Trophoblast cell (in vitro differentiated cells and primary cell): Measurements from ENCODE around the gene ELK1.

Experiments
- DNase-seq, 2 donors: peaks; one replicate each; pipeline ENCODE4 v3.0.0-alpha.2; 2016
- H2AFZ ChIP-seq: 2 replicates; pipeline ENCODE4 v1.6.1; 2013; ENCODE audit warnings: low read length, moderate library complexity, mild to moderate bottlenecking; ENCODE audit not compliant: insufficient read depth, poor library complexity
- H2AK5ac ChIP-seq: 2 replicates; pipeline ENCODE4 v1.6.1; 2013; ENCODE audit warnings: mild to moderate bottlenecking, low read length
- H2BK120ac ChIP-seq: 2 replicates; pipeline ENCODE4 v1.6.1; 2013; ENCODE audit warnings: low read length, mild to moderate bottlenecking, moderate library complexity; ENCODE audit not compliant: insufficient read depth, poor library complexity
- H2BK12ac ChIP-seq: 2 replicates; pipeline ENCODE4 v1.6.1; 2013; ENCODE audit warnings: mild to moderate bottlenecking, low read length, moderate library complexity
- H2BK5ac ChIP-seq: 2 replicates; pipeline ENCODE4 v1.6.1; 2013; ENCODE audit warnings: low read length, low read depth, moderate library complexity, mild to moderate bottlenecking; ENCODE audit not compliant: poor library complexity
- H3K14ac ChIP-seq: 2 replicates; pipeline ENCODE4 v1.6.1; 2013; ENCODE audit warnings: mild to moderate bottlenecking, low read length
- H3K18ac ChIP-seq: 2 replicates; pipeline ENCODE4 v1.6.1; 2013; ENCODE audit warnings: mild to moderate bottlenecking, low read length
- H3K23ac ChIP-seq: 2 replicates; pipeline ENCODE4 v1.6.1; 2013; ENCODE audit warnings: low read length
- H3K27ac ChIP-seq: 2 replicates; pipeline ENCODE4 v1.5.1; 2013; ENCODE audit warnings: low read depth, mild to moderate bottlenecking, inconsistent platforms, low read length, moderate library complexity
- H3K27me3 ChIP-seq: 2 replicates; pipeline ENCODE4 v1.6.1; 2013; ENCODE audit warnings: inconsistent platforms, mild to moderate bottlenecking, low read length, moderate library complexity; ENCODE audit not compliant: insufficient read depth
- H3K36me3 ChIP-seq, 2 experiments: 1 replicate in 1 of 2; 2 replicates in 1 of 2; pipeline ENCODE4 v1.6.1; 2013; ENCODE audit warnings: low read length in 2 of 2, mild to moderate bottlenecking in 2 of 2, moderate library complexity in 1 of 2; ENCODE audit not compliant: insufficient read depth in 2 of 2, control insufficient read depth in 1 of 2
- H3K4ac ChIP-seq: 2 replicates; pipeline ENCODE4 v1.6.1; 2013; ENCODE audit warnings: low read depth, mild to moderate bottlenecking, low read length, moderate library complexity
- H3K4me1 ChIP-seq, 2 experiments: 1 replicate in 1 of 2; 2 replicates in 1 of 2; pipeline ENCODE4 v1.6.1; 2013; ENCODE audit warnings: low read length in 2 of 2, mild to moderate bottlenecking in 2 of 2, moderate library complexity in 1 of 2; ENCODE audit not compliant: insufficient read depth in 2 of 2, control insufficient read depth in 1 of 2
- H3K4me2 ChIP-seq: 2 replicates; pipeline ENCODE4 v1.6.1; 2013; ENCODE audit warnings: inconsistent platforms, mild to moderate bottlenecking, low read length, moderate library complexity
- H3K4me3 ChIP-seq: 2 replicates; pipeline ENCODE4 v1.5.1; 2013; ENCODE audit warnings: mild to moderate bottlenecking, low read depth, low read length, inconsistent platforms
- H3K79me1 ChIP-seq: one replicate; pipeline ENCODE4 v1.6.1; 2013; ENCODE audit warnings: low read length
- H3K79me2 ChIP-seq: 2 replicates; pipeline ENCODE4 v1.6.1; 2013; ENCODE audit warnings: low read length, mild to moderate bottlenecking; ENCODE audit not compliant: control insufficient read depth, insufficient read depth, poor library complexity
- H3K9ac ChIP-seq: 2 replicates; pipeline ENCODE4 v1.6.1; 2013; ENCODE audit warnings: mild to moderate bottlenecking, low read length
- H3K9me3 ChIP-seq: 2 replicates; pipeline ENCODE4 v1.6.1; 2013; ENCODE audit warnings: low read depth, mild to moderate bottlenecking, control low read depth, inconsistent platforms, low read length; ENCODE audit not compliant: insufficient read depth
- H4K12ac ChIP-seq: 2 replicates; pipeline ENCODE4 v1.6.1; 2013; ENCODE audit warnings: low read depth, mild to moderate bottlenecking, low read length, moderate library complexity
- H4K8ac ChIP-seq: 2 replicates; pipeline ENCODE4 v1.6.1; 2013; ENCODE audit warnings: low read depth, mild to moderate bottlenecking, low read length, moderate library complexity
- H4K91ac ChIP-seq: one replicate; pipeline ENCODE4 v1.6.1; 2013; ENCODE audit warnings: low read depth, mild to moderate bottlenecking, low read length, moderate library complexity
- WGBS: extraction: QIAGEN DNeasy Blood & Tissue Kit; methylation state at CpG from one replicate; pipeline ENCODE4 v1.1.7; 2013; ENCODE audit warnings: missing lambda C conversion rate; ENCODE audit not compliant: insufficient read length, insufficient coverage; ENCODE audit errors: extremely low coverage; 5-methylcytosine and 5-hydroxymethylcytosine counted together

Gene ELK1

DNA sequence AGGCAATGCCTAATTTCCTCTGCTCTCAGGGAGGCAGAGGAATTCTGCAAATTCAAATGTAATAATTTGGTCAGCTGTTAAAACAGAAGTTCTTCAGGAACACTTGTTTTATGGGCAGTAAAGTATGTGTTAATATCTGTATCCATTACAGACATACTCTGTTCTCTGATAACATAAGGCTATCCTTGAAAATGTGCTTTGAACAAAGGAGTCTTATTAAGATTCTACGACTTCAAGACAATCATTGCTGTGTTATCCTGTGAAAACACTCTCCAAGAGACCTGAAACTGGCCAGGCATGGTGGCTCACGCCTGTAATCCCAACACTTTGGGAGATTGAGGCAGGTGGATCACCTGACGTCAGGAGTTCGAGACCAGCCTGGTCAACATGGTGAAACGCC lies 18.7 kb downstream of the ELK1 start:
- no peak overlapping the region for H2BK5ac ChIP-seq
- no CpG with 5 or more reads among the region's 5 CpGs for WGBS

DNA sequence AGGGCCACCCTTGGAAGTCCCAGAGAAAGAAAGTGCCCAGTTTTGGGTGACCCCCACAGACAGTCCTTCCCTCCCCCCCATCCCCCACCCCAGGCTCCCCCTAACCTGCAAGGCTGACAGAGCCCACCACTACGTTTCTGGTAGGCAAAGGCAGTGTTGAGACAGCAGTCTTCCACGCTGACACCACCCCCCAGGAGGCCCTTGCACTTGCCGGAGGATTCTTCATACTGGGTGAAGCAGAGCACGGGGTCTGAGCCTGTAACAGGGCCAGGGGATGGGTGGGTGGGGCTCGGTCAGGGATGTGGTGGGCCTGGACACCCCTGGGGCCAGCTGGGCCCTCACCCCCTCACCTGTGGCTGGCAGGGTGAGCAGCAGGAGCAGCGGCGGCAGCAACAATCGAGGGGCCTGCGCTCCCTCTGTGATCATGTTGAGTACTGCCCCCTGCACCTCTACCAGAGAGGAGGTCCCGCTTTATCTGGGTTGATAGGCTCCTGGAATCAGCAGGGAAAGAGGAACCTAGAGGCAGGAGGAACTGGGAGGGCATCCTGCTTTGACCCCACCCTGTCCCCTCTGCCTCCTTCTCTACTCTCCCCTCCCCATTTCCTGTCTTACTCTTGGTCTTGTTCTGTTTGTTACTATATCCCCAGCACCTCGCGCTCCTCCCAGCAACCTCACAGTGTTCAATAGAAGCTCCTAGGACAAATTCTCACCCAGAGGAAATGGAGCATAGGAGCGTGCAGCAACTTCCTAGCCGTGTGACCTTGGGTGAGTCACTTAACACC lies 20.8 kb downstream of the ELK1 start, which contains the start of gene CFP:
Gene CFP (minus strand): TSS at position 512 of the 782 bp plus-strand sequence. CDS start 86 bp downstream, at position 426.
- H3K79me2 ChIP-seq, result no peaks in the 10 kb centered on the region
- H3K4me3 ChIP-seq, result no peak within 1 kb of the TSS
- H3K27me3 ChIP-seq, result no peaks in the 10 kb centered on the region
- H3K4me1 ChIP-seq, result peaks cover 0 to 2% of the 10 kb centered on the region in 2 experiments
- no peak within 1 kb of the TSS for H3K27ac ChIP-seq
- no peak within 1 kb of the TSS for H3K23ac ChIP-seq
- no peak within 1 kb of the TSS for H4K8ac ChIP-seq
- no peaks in the 10 kb centered on the region for H3K9me3 ChIP-seq
- H3K4me2 ChIP-seq, result no peak within 1 kb of the TSS
- H2AFZ ChIP-seq, result no peak within 1 kb of the TSS
- no peak within 1 kb of the TSS for H3K18ac ChIP-seq
- no peak within 1 kb of the TSS for H2BK5ac ChIP-seq
- no peak for DNase-seq
- no peak within 1 kb of the TSS for H4K12ac ChIP-seq
- no peak within 1 kb of the TSS for H2BK12ac ChIP-seq
- H3K4ac ChIP-seq, result no peak within 1 kb of the TSS
- no peak within 1 kb of the TSS for H3K9ac ChIP-seq
- peaks cover 2 to 5% of the 10 kb centered on the region in 2 experiments for H3K36me3 ChIP-seq
- H2AK5ac ChIP-seq, result no peak within 1 kb of the TSS
- no peak within 1 kb of the TSS for H2BK120ac ChIP-seq
- WGBS, result no CpG with 5 or more reads among the region's 14 CpGs
- no peak within 1 kb of the TSS for H4K91ac ChIP-seq
- H3K14ac ChIP-seq, result no peak within 1 kb of the TSS
- H3K79me1 ChIP-seq, result no peaks in the 10 kb centered on the region

More for the DNA sequence above, 18.7 kb downstream of the ELK1 start:
- no peak overlapping the region for H4K91ac ChIP-seq
- no peak overlapping the region for H3K27ac ChIP-seq
- peaks cover 0 to 2% of the 10 kb centered on the region in 2 experiments for H3K4me1 ChIP-seq
- no peak overlapping the region for H3K23ac ChIP-seq
- DNase-seq, result no peak
- no peaks in the 10 kb centered on the region for H3K27me3 ChIP-seq
- H2BK12ac ChIP-seq, result no peak overlapping the region
- H4K12ac ChIP-seq, result no peak overlapping the region
- H3K9ac ChIP-seq, result no peak overlapping the region
- no peaks in the 10 kb centered on the region for H3K79me1 ChIP-seq
- H3K18ac ChIP-seq, result no peak overlapping the region
- no peak overlapping the region for H3K4ac ChIP-seq
- no peak overlapping the region for H3K14ac ChIP-seq
- H3K36me3 ChIP-seq, result peaks cover 10 to 17% of the 10 kb centered on the region in 2 experiments
- no peak overlapping the region for H4K8ac ChIP-seq
- H2AFZ ChIP-seq, result no peak overlapping the region
- H3K4me3 ChIP-seq, result no peak overlapping the region
- no peaks in the 10 kb centered on the region for H3K79me2 ChIP-seq
- no peaks in the 10 kb centered on the region for H3K9me3 ChIP-seq
- no peak overlapping the region for H2BK120ac ChIP-seq
- no peak overlapping the region for H2AK5ac ChIP-seq
- no peak overlapping the region for H3K4me2 ChIP-seq

DNA sequence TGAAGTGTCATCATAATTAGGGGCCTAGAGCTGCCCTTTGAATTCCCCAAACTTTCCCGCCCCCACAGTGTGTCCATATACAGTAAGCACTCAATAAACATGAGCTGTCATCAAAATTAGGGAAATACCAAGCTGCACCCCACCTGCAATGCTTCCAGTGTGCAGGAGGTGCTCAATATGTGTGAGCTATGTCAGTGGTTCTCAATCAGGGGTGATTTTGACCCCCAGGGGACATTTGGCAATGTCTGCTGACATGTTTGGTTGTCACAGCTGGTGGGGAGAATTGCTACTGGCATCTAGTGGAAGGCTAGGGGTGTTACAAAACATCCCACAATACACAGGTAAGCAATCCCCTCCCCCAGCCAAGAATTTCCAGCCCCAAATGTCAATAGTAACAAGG lies 21.4 kb downstream of the ELK1 start:
- Histone ChIP-seq H3K79me2 (no peaks in the 10 kb centered on the region), H3K27me3 (no peaks in the 10 kb centered on the region), H3K18ac (no peak overlapping the region), H2BK120ac (no peak overlapping the region), H4K8ac (no peak overlapping the region), H3K36me3 (no peaks in the 10 kb centered on the region), H2BK12ac (no peak overlapping the region), H2BK5ac (no peak overlapping the region), H3K4ac (no peak overlapping the region), H3K9me3 (peaks cover 1% of the 10 kb centered on the region), H2AFZ (no peak overlapping the region), H3K23ac (no peak overlapping the region), H4K12ac (no peak overlapping the region), H3K4me1 (peaks cover 0 to 2% of the 10 kb centered on the region in 2 experiments), H3K79me1 (no peaks in the 10 kb centered on the region), H2AK5ac (no peak overlapping the region), H4K91ac (no peak overlapping the region), H3K4me2 (no peak overlapping the region), H3K4me3 (no peak overlapping the region), H3K27ac (no peak overlapping the region), H3K9ac (no peak overlapping the region), H3K14ac (no peak overlapping the region)
- no peak for DNase-seq
- no CpG with 5 or more reads among the region's 1 CpG for WGBS

- Histone ChIP-seq H2BK5ac (no peak overlapping the region), H3K79me1 (no peaks in the 10 kb centered on the region), H3K36me3 (no peaks in the 10 kb centered on the region), H3K4me2 (no peak overlapping the region), H2AFZ (no peak overlapping the region), H3K27ac (no peak overlapping the region), H3K18ac (no peak overlapping the region), H2BK120ac (no peak overlapping the region), H2AK5ac (no peak overlapping the region), H4K8ac (no peak overlapping the region), H3K4me3 (no peak overlapping the region), H4K12ac (no peak overlapping the region), H3K23ac (no peak overlapping the region), H3K14ac (no peak overlapping the region), H3K4me1 (peaks cover 0 to 2% of the 10 kb centered on the region in 2 experiments), H3K4ac (no peak overlapping the region), H3K27me3 (no peaks in the 10 kb centered on the region), H3K79me2 (no peaks in the 10 kb centered on the region), H3K9me3 (peaks cover 1% of the 10 kb centered on the region), H2BK12ac (no peak overlapping the region), H4K91ac (no peak overlapping the region), H3K9ac (no peak overlapping the region)
- no peak for DNase-seq
- WGBS, result no CpG with 5 or more reads among the region's 2 CpGs
Measured at GRCh38 chrX:47625365-47625764, 25.0 kb downstream of the ELK1 start.
